Peyer's patch (tissue), 4 donors: ENCODE data around the gene RANBP3. TPM values are rescaled to one million over a fixed set of nuclear protein-coding genes. Genes with fewer than 3 reads are reported as not detected.

Source experiments
- DNase-seq, 3 donors: peaks; one replicate each; pipeline ENCODE4 v3.0.0-alpha.2; 2017 to 2019
- H3K27ac ChIP-seq, 4 donors: fragments of 200-600 bp; sonication (generic); one replicate each; pipeline ENCODE4 v1.5.1; 2016 to 2019
- H3K27me3 ChIP-seq, 2 donors: fragments of 200-600 bp; sonication (generic); one replicate each; pipeline ENCODE4 v1.5.1; 2019
- H3K36me3 ChIP-seq, 3 donors: fragments of 200-600 bp; sonication (generic); one replicate each; pipeline ENCODE4 v1.5.1; 2016 to 2019
- H3K4me1 ChIP-seq, 4 donors: fragments of 200-600 bp; sonication (generic); one replicate each; pipeline ENCODE4 v1.5.1; 2016 to 2019
- H3K4me3 ChIP-seq, 4 donors: fragments of 200-600 bp; sonication (generic); 1 replicate in 3 of 4; 2 replicates in 1 of 4; pipeline ENCODE4 v1.5.1; 2016 to 2019; ENCODE audit warnings: mild to moderate bottlenecking in 1 of 4
- H3K9me3 ChIP-seq, 4 donors: fragments of 200-600 bp; sonication (generic); one replicate each; pipeline ENCODE4 v1.5.1; 2016 to 2019; ENCODE audit warnings: mild to moderate bottlenecking in 1 of 4
- POLR2A ChIP-seq, 2 donors: fragments of 450-650 bp; IDR thresholded peaks; one replicate each; pipeline ENCODE4 v1.5.1; 2017; ENCODE audit warnings: antibody characterized with exemption in 2 of 2, mild to moderate bottlenecking in 2 of 2, moderate library complexity in 2 of 2
- total RNA-seq, 4 donors: library from RNA; depleted of rRNA; stranded (reverse); fragments of >200 nt; gene quantifications; one replicate each; pipeline ENCODE4 v1.1.0, GENCODE V29; 2016
- TF ChIP-seq, protein P1 (sequence below), 6 experiments: fragments of 450-650 bp in 4 of 6; fragments of 200-600 bp in 2 of 6; sonication (generic) in 1 of 6; IDR thresholded peaks; one replicate each; pipeline ENCODE4 v1.5.1; 2017 to 2019; ENCODE audit warnings: antibody characterized with exemption in 6 of 6, mild to moderate bottlenecking in 3 of 6, moderate library complexity in 1 of 6

RANBP3 gene
- total RNA-seq, 4 donors from 2014 or later: 59.7 to 104 (median 91.1) TPM

DNA sequence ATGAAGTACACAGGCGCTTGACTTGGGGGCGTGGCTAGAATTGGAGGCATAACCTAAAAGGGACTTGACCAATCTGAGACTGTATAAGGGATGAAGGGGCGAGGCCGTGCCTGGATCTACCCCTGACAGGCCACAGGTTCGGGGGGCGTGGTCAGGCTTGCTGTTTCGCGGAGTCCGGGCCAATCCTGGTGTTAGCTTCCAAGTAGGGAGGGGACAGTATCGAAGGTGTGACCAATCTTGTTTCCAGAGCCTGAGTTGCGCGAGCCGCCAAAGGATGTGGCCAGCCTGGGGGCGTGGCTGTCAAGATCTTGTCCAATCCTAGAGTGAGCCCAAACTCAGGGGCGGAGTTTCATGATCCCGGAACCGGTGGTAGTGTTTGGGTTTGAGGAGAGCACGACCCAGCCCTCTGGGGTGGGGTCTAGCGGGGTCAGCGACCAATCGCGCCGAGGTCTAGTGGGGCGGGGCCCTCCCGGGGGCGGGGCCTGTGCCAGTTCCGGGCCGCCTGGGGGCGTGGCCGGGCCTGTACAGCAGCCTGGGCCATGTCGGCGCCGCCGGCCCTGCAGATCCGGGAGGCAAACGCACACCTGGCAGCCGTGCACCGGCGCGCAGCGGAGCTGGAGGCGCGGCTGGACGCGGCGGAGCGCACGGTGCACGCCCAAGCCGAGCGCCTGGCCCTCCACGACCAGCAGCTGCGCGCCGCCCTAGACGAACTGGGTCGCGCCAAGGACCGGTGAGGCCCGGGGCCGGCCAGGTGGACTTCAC lies 73.4 kb downstream of the RANBP3 start, which contains the start of gene VMAC:
VMAC (plus strand) TSS at position 521 of the 762 bp plus-strand sequence; CDS start at position 540, 19 bp downstream.
- TF ChIP-seq, protein P1, sequence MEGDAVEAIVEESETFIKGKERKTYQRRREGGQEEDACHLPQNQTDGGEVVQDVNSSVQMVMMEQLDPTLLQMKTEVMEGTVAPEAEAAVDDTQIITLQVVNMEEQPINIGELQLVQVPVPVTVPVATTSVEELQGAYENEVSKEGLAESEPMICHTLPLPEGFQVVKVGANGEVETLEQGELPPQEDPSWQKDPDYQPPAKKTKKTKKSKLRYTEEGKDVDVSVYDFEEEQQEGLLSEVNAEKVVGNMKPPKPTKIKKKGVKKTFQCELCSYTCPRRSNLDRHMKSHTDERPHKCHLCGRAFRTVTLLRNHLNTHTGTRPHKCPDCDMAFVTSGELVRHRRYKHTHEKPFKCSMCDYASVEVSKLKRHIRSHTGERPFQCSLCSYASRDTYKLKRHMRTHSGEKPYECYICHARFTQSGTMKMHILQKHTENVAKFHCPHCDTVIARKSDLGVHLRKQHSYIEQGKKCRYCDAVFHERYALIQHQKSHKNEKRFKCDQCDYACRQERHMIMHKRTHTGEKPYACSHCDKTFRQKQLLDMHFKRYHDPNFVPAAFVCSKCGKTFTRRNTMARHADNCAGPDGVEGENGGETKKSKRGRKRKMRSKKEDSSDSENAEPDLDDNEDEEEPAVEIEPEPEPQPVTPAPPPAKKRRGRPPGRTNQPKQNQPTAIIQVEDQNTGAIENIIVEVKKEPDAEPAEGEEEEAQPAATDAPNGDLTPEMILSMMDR (IDR thresholded peaks at IDR 0.05): peak in 1 of 6 experiments; percentile 12
- TF ChIP-seq POLR2A (IDR thresholded peaks at IDR 0.05): peak; percentile 77 to 78
- Histone ChIP-seq H3K4me3 (peak within 1 kb of the TSS; percentile 75 to 89 (median 86)), H3K27ac (peak within 1 kb of the TSS; percentile 85 to 91 (median 90)), H3K9me3 (no peaks in the 10 kb centered on the region), H3K27me3 (no peaks in the 10 kb centered on the region), H3K36me3 (peaks cover 0 to 18% (median 0%) of the 10 kb centered on the region in 3 donors), H3K4me1 (peaks cover 0 to 26% (median 9%) of the 10 kb centered on the region in 4 donors)
- peak; percentile 100 for DNase-seq

DNA sequence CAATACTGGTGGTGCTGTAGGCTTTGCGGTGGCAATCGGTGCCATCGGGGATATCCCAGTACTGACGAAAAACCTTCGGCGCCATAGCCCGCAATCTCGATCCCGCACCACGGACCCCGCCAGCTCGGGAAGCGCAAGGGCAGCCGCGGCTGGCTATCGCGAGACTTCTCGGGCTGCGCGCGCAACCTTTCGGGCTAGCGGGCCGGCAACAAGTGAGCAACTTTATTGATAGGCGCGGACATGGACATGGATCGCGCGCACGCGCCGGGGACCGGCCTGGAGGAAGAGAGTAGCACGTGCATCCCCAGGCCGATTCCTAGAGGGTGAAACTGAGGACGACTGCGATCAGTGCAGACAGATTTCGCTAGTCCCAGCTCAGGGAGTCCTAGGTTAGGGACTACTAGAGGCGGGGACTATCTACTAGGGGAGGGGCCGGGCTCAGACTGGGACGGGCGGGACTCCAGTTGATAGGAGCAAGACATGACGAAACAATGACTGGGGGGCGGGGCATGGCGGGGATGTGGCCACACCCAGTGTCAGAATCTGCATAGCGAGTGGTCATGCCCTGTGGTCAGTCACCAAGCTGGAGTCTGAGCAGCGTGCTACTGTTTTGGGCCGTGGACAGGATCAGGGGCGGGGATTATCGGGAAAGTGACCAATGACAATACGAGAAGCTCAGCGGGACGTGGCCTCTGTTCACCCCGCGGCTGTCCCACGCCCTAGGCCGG lies 74.2 kb downstream of the RANBP3 start, which contains the start of gene NDUFA11:
NDUFA11 (minus strand) TSS at position 167 of the 728 bp plus-strand sequence; CDS start at position 85, 82 bp downstream.
- Histone ChIP-seq H3K27me3 (no peaks in the 10 kb centered on the region), H3K4me3 (peak within 1 kb of the TSS; percentile 75 to 89 (median 86)), H3K36me3 (peaks cover 0 to 10% (median 0%) of the 10 kb centered on the region in 3 donors), H3K9me3 (no peaks in the 10 kb centered on the region), H3K27ac (peak within 1 kb of the TSS; percentile 85 to 91 (median 90)), H3K4me1 (peaks cover 0 to 26% (median 9%) of the 10 kb centered on the region in 4 donors)
- peak; percentile 99 for DNase-seq
- TF ChIP-seq, protein P1 (IDR thresholded peaks at IDR 0.05): peak in 1 of 6 experiments; percentile 20
- peak; percentile 33 to 68 for TF ChIP-seq POLR2A (IDR thresholded peaks at IDR 0.05)

DNA sequence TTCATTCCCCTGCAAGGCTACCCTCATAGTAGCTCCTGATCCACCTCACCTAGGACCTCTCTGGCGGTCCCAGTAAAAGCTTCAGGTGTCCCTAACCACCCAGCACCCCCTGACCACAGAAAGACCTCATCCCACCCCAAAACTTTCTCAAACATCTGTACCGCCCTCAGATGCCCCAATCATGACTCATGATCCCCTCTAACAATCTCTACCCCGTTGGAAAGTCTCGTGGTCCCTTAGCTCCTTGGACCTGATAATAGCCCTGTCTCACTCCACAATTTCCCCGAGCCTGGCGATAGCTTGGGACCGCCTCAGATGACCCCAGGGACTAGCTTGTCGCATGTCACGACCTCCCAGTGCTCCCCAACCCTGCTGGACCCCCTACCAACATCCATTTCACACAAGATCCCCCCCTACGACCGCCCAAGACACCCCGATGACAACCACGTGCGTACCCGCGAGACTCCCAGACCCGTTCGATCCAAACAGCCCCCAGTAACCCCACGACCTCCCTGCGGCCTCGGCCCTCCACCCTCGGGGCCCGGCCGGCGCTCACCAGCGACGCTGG lies 74.8 kb downstream of the RANBP3 start:
- Histone ChIP-seq H3K27ac (peak overlapping the region; percentile 85 to 91 (median 90)), H3K4me1 (peaks cover 0 to 26% (median 9%) of the 10 kb centered on the region in 4 donors), H3K36me3 (peaks cover 0 to 9% (median 0%) of the 10 kb centered on the region in 3 donors), H3K9me3 (no peaks in the 10 kb centered on the region), H3K4me3 (peak overlapping the region; percentile 69 to 89 (median 79)), H3K27me3 (no peaks in the 10 kb centered on the region)
- TF ChIP-seq POLR2A (IDR thresholded peaks at IDR 0.05): no peak
- TF ChIP-seq, protein P1 (IDR thresholded peaks at IDR 0.05): no peak
- DNase-seq: no peak

DNA sequence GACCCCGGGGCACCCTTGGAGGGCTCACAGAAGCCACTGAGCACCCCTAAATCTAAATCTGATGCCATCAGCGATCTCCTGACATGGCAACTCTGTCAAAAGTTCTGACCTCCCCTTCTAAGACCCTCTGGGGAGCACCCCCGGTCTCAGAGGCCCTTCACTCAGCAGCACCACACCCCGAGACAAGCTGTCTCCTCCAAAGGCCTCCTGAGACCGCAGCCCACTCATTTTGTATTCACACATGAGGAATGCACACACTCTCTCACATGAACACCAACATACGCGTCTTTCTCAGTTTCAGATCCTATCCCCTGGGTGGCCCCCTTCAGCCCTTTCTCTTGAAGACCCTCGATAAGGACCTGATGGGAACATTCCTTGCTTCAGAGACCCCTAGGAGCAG lies 77.0 kb downstream of the RANBP3 start:
- Histone ChIP-seq H3K27me3 (no peaks in the 10 kb centered on the region), H3K27ac (no peak overlapping the region), H3K4me1 (peaks cover 0 to 24% (median 8%) of the 10 kb centered on the region in 4 donors), H3K4me3 (no peak overlapping the region), H3K36me3 (peaks cover 0 to 24% (median 0%) of the 10 kb centered on the region in 3 donors), H3K9me3 (no peaks in the 10 kb centered on the region)
- TF ChIP-seq, protein P1 (IDR thresholded peaks at IDR 0.05): no peak
- TF ChIP-seq POLR2A (IDR thresholded peaks at IDR 0.05): no peak
- no peak for DNase-seq
